ENCODE results near the gene CD300A.

CD300A gene

DNA sequence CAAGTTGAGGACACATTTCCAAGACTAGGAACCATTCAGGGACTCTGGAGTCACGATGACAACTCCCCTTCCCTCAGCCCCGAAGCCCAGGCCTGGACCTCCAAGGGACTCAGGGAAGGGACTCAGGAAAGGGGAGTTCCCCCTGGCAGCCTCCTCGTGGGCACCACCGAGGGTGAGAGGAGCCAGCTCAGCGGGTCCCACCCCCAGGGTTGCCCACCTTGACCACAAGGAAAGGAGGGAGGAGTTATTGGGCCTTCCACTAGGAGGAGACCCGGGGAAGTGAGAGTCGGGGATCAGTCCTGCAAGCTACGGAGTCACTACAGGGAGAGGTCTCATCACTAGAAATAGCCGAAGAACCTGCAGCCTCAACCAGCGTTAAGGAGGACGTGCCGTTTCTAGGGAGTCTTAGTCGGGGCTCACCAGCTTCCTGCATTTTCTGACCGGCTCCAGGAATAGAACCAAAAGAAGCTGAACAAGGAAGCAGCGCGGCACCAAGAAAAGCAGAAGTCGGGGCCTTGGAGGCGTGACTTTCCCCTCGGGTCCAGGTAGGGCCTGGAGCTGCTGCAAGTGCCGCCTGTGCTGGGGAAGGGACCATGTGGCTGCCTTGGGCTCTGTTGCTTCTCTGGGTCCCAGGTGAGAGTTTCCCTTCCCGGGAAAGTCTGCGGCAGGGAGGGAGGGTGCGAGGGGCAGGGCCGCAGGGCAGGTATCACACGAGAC, at the start of gene CD300A:
CD300A (plus strand) TSS at position 524 of the 717 bp plus-strand sequence; CDS start at position 594, 70 bp downstream.
- in situ Hi-C loops (cut with HindIII; ENCODE audit: low sequenced_read_pairs) = no loop called here
- no peak within 1 kb of the TSS for H3K4me3 ChIP-seq (ENCODE audit: low read depth, low read length)
- no peak for DNase-seq (ENCODE audit: low read depth)
- TF ChIP-seq, protein P1, sequence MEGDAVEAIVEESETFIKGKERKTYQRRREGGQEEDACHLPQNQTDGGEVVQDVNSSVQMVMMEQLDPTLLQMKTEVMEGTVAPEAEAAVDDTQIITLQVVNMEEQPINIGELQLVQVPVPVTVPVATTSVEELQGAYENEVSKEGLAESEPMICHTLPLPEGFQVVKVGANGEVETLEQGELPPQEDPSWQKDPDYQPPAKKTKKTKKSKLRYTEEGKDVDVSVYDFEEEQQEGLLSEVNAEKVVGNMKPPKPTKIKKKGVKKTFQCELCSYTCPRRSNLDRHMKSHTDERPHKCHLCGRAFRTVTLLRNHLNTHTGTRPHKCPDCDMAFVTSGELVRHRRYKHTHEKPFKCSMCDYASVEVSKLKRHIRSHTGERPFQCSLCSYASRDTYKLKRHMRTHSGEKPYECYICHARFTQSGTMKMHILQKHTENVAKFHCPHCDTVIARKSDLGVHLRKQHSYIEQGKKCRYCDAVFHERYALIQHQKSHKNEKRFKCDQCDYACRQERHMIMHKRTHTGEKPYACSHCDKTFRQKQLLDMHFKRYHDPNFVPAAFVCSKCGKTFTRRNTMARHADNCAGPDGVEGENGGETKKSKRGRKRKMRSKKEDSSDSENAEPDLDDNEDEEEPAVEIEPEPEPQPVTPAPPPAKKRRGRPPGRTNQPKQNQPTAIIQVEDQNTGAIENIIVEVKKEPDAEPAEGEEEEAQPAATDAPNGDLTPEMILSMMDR (IDR thresholded peaks at IDR 0.05; ENCODE audit: low read depth, low read length, missing control alignments) = no peak

DNA sequence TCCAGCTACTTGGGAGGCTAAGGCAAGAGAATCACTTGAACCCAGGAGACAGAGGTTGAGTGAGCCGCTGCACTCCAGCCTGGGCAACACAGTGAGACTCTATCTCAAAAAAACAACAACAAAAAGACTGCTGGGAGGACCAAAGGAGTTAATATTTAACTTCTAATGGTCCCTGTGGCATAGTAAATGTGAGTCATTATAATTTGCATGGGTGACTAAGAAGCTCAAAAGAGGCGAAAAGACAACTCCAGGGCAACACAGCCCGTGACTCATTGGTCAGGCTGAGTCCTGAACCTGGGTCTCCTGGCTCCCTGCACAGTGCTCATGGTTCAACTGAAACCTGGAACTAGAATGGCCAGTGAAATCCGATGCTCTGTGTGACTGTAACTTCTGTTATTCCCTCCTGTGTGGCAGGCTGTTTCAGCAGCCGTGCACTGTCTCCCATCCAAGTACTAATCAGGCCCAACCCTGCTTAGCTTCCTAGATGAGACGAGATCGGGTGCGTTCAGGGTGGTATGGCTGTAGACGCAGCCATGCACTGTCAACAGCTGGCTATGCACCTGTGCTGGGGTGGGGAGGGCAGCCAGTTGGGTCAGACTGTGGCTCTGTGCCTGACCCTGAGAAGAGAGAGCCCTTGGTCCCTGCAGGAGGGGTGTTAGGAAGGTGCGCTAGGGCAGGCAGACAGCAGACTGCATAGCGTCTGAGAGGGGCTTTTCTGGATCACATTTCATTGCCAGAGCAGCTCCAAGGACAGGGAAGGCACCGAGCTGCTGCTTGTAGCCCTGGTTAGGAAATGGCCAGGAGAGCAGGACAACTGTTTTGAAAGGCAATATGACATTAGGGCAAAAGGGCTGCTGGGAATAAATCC, 49.0 kb upstream of the CD300A start:
- in situ Hi-C loops (cut with HindIII; ENCODE audit: low sequenced_read_pairs) = no loop called here
- H3K4me3 ChIP-seq (ENCODE audit: low read depth, low read length) = no peak overlapping the region
- DNase-seq (ENCODE audit: low read depth) = no peak
- TF ChIP-seq, protein P1 (IDR thresholded peaks at IDR 0.05; ENCODE audit: low read depth, low read length, missing control alignments) = no peak

DNA sequence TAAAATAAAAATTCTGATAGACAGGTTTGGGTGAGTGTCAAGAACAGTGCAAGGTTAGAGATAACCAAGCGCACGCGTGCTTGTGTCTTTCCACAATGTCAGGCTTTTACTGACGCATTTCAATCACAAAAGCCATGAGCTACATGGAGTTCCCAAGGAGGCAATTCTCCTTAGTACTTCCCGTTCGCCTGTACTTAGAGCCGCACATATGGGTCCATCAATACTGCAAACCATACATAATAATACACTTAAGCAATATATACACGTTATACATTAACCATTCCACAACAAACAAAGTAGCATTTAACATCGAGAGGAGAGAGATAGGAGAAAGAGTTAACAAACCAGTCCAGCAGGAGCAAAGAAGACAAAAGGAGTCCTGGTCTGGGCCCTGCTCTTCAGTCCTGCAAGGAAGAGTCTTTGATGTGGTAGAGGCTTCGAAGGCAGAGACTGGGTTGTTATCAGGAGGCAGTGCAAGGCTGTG, 46.5 kb upstream of the CD300A start:
- TF ChIP-seq, protein P1 (IDR thresholded peaks at IDR 0.05; ENCODE audit: low read depth, low read length, missing control alignments) = no peak
- DNase-seq (ENCODE audit: low read depth) = no peak
- in situ Hi-C loops (cut with HindIII; ENCODE audit: low sequenced_read_pairs) = no loop called here
- H3K4me3 ChIP-seq (ENCODE audit: low read depth, low read length) = no peak overlapping the region

DNA sequence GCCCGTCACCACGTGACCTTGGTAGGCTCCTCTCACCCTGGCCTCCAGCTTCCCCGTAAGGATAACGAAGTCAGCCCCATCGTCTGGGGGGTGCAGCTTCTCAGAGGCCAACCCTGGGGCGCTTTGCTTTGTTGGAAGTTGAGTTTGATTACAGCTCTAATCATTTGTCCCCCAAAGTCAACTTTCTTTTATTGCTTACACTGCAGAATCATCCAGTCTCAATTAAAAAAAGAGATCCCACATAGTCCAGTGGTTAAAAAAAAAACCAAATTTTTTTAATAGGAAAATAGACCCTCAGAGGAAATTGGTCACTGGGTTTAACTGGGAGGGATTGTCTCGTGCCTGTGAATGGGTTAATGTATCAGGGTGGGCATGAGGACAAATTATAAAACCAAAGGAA, 42.3 kb upstream of the CD300A start:
- TF ChIP-seq, protein P1 (IDR thresholded peaks at IDR 0.05; ENCODE audit: low read depth, low read length, missing control alignments) = no peak
- no peak for DNase-seq (ENCODE audit: low read depth)
- no peak overlapping the region for H3K4me3 ChIP-seq (ENCODE audit: low read depth, low read length)
- in situ Hi-C loops (cut with HindIII; ENCODE audit: low sequenced_read_pairs) = no loop called here

DNA sequence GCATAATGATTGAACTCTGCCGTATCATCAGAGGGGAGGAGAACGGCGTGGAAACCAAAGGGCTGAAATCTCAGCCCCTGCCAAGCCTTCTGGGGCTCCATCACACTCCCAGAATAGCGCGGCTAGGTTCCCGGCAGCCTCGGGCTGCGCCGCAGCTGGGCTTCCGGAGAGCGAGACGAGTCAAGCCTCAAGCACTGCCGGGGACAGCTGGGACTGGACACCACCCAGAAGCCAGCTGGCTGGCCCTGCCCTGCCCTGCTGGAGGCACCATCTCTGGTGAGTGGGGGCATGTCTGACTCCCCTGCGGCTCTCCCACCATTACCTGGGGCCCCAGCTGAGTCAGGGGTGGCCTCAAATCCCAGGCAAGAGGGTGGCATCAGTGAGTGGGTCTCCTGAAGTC, 41.8 kb upstream of the CD300A start:
- no peak overlapping the region for H3K4me3 ChIP-seq (ENCODE audit: low read depth, low read length)
- DNase-seq (ENCODE audit: low read depth) = no peak
- TF ChIP-seq, protein P1 (IDR thresholded peaks at IDR 0.05; ENCODE audit: low read depth, low read length, missing control alignments) = no peak
- in situ Hi-C loops (cut with HindIII; ENCODE audit: low sequenced_read_pairs) = no loop called here

DNA sequence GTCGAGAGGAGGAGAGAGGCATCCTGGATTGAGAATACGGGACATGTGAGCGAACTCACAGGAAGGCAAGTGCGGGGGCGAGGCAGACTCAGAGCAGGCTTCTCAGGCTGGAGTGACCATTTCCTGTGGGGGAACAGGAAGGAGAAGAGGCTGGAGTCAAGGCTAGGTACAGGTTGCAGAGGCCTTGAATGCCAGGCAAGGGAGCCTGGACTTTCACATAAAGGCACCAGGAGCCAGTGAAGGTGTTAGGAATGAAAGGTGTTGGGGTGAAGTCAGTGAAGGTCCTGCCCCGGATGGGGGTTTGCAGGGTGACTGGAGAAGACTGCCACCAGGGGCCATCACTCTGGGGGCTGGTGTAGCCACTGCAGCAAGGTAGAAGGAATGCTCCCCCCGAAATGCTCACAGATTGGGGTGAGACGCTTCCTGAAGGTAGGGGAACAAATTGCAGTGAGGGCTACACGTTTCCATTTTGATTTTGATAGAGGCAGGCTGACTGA, 39.8 kb upstream of the CD300A start:
- H3K4me3 ChIP-seq (ENCODE audit: low read depth, low read length) = no peak overlapping the region
- TF ChIP-seq, protein P1 (IDR thresholded peaks at IDR 0.05; ENCODE audit: low read depth, low read length, missing control alignments) = no peak
- no peak for DNase-seq (ENCODE audit: low read depth)
- in situ Hi-C loops (cut with HindIII; ENCODE audit: low sequenced_read_pairs) = no loop called here
